ENCODE results near the gene VCL.

- TF ChIP-seq CTCF (IDR thresholded peaks at IDR 0.05) (no peak), POLR2AphosphoS5 (IDR thresholded peaks at IDR 0.05) (no peak), POLR2A (IDR thresholded peaks at IDR 0.05) (no peak)
These were observed 73.2 kb downstream of the VCL start for GRCh38 chr10:74071157-74071556.

Measured in suprapubic skin (tissue), 4 donors.